Measurements from ENCODE around the gene SLC38A3.

DNA sequence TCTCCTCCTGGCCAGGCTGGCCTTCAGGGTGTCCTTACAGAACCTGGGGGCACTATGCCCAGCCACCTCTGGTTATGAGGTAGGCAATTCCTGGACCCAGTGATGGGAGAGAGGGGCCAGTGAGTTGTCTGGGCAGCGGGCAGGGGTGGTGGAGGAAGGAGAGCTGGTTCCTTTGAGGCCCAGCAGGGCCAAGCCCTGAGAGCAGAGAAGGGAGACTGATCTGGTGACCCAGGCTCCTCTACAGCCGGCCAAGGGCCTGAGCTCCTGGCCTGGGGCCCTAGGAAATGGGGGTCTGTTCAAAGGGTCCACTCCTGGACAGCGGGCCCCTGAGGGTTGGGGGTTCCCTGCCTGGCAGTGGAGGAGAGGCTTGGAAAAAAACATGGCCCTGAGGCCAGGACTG, 7.9 kb downstream of the SLC38A3 start:
- TF ChIP-seq CTCF (IDR thresholded peaks at IDR 0.05; ENCODE audit: poor library complexity) (no peak), EZH2phosphoT487 (IDR thresholded peaks at IDR 0.05; ENCODE audit: low read depth, severe bottlenecking, unreplicated experiment) (no peak), EZH2 (IDR thresholded peaks at IDR 0.05; ENCODE audit: borderline replicate concordance) (no peak)

Data from hepatocyte (in vitro differentiated cells).